IMR-90 (cell line): Measurements from ENCODE around the gene HSD17B14.

Experiments
- CEBPB ChIP-seq: IDR thresholded peaks from 2 replicates; pipeline ENCODE4 v1.6.1; 2012; ENCODE audit warnings: low read depth, low read length, improper control_type of control experiment
- CHD1 ChIP-seq: IDR thresholded peaks from 2 replicates; pipeline ENCODE4 v1.6.1; 2012; ENCODE audit warnings: low read depth, low read length, improper control_type of control experiment
- CTCF ChIP-seq: conservative IDR thresholded peaks from 2 replicates; pipeline ENCODE4 v1.5.1; 2012; ENCODE audit warnings: mild to moderate bottlenecking, low read depth, low read length, improper control_type of control experiment
- MAZ ChIP-seq: IDR thresholded peaks from 2 replicates; pipeline ENCODE4 v1.6.1; 2012; ENCODE audit warnings: low read depth, mild to moderate bottlenecking, low read length, improper control_type of control experiment, moderate library complexity, borderline replicate concordance
- MXI1 ChIP-seq: IDR thresholded peaks from 2 replicates; pipeline ENCODE4 v1.6.1; 2012; ENCODE audit warnings: low read depth, mild to moderate bottlenecking, low read length, moderate library complexity, borderline replicate concordance
- POLR2A ChIP-seq: IDR thresholded peaks from 2 replicates; pipeline ENCODE4 v1.6.1; 2012; ENCODE audit warnings: mild to moderate bottlenecking, low read depth, low read length
- RAD21 ChIP-seq: IDR thresholded peaks from 2 replicates; pipeline ENCODE4 v1.6.1; 2012; ENCODE audit warnings: low read length, improper control_type of control experiment
- RCOR1 ChIP-seq: IDR thresholded peaks from 2 replicates; pipeline ENCODE4 v1.6.1; 2012; ENCODE audit warnings: mild to moderate bottlenecking, low read length, improper control_type of control experiment; ENCODE audit not compliant: insufficient replicate concordance
- RFX5 ChIP-seq: IDR thresholded peaks from 2 replicates; pipeline ENCODE4 v1.8.0; 2012; ENCODE audit warnings: low read depth, mild to moderate bottlenecking, low read length, moderate library complexity
- TF ChIP-seq, protein P1 (sequence below): fragments of 150-350 bp; IDR thresholded peaks from 2 replicates; pipeline ENCODE4 v1.6.1; 2016; ENCODE audit warnings: low read depth, mild to moderate bottlenecking, low read length, moderate library complexity, borderline replicate concordance

DNA sequence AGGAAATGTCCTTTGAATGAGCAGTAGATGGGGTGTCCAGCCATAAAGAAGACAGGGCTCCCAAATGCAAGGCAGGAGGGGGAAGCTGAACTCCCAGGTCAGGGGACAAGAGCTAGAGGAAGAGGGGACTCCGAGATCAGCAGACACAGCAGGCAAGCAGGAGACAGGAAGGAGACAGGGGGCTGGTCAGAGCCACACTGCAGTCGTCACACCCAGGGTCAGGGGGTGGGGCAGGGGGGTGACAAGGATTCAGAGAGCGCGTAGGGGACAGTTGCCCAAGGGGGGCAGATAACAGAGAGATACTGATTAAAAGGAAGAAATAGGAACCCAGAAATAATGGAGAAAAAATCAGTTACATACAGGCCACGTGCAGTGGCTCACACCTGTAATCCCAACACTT is 3.2 kb downstream of the HSD17B14 start:
- TF ChIP-seq CTCF, result no peak
- TF ChIP-seq RAD21, result no peak
- no peak for TF ChIP-seq POLR2A
- TF ChIP-seq, protein P1, sequence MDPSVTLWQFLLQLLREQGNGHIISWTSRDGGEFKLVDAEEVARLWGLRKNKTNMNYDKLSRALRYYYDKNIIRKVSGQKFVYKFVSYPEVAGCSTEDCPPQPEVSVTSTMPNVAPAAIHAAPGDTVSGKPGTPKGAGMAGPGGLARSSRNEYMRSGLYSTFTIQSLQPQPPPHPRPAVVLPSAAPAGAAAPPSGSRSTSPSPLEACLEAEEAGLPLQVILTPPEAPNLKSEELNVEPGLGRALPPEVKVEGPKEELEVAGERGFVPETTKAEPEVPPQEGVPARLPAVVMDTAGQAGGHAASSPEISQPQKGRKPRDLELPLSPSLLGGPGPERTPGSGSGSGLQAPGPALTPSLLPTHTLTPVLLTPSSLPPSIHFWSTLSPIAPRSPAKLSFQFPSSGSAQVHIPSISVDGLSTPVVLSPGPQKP, result no peak
- TF ChIP-seq CEBPB, result no peak
- TF ChIP-seq MXI1, result no peak
- TF ChIP-seq RFX5, result no peak
- no peak for TF ChIP-seq RCOR1
- TF ChIP-seq CHD1, result no peak
- TF ChIP-seq MAZ, result no peak
